IPS-NIHi11 (cell line): ENCODE data around the gene EVL.

ENCODE experiments used
- DNase-seq: peaks from one replicate; pipeline ENCODE4 v3.0.0; 2012; ENCODE audit warnings: mixed read lengths, low spot score

EVL gene

DNA sequence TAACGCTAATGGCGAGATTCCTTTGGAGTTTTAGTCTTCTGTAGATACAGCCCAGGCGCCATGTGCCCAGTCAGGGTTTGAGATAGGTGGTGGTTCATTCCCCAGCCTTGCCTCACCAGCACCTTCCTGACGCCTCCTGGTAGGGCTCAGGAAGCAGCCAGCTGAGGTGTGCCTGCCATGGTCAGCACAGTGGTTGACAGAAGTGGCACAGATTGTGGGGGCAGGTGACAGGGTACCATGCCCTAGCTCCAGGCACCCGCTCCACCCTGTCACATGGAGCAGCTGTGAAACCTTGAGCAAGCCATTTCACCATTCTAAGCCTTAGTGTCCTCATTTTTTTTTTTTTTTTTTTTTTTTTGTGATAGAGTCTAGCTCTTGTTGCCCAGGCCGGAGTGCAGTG is 45.6 kb downstream of the EVL start:
- no peak for DNase-seq

- no peak for DNase-seq
Observed at GRCh38 chr14:100111931-100112704, 46.9 kb downstream of the EVL start.

- DNase-seq: no peak
Observed at GRCh38 chr14:100114109-100114765, 49.0 kb downstream of the EVL start.

DNA sequence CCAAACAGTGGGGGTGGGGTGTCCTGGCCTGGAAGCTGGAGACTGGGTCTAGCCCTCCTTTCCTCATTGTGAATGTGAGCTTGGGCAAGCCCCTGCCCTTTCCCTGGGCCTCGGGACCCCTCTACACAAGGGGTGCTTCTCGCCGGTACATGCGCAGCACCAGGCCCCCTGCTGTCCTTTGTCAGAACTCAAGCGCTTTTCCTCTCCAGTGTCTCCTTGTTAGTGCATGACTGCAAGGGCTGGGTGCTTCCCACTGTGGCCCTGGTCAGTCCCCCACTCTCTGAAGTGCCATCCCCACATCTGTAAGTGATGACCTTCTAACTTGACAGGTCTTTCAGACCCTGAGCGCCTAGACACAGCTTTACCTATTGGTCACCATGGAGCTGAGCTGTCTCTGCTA is 50.0 kb downstream of the EVL start:
- DNase-seq: no peak

DNA sequence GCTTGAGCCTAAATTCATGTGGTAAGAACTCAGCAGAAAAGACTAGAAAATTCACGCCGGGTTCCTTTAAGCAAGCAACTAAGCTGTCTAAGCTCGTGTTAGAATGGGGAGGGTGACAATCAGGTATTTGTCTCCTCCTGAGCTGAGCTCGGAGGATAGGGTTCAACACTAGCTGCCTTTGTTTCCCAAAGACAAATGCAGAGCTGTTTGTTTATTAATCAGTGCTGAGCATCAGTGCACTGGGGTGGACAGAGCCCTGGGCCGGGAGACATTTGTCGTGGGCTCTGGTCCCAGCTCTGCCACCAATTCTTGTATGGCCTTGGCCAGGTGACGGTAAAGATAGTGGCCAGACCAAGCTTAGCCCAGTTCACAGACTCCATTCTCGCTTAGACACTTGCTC is 50.5 kb downstream of the EVL start:
- no peak for DNase-seq

- DNase-seq: no peak
Observed at GRCh38 chr14:100116134-100116533, 50.9 kb downstream of the EVL start.

- no peak for DNase-seq
Observed at GRCh38 chr14:100117026-100117425, 51.8 kb downstream of the EVL start.

- DNase-seq: no peak
Observed at GRCh38 chr14:100117633-100118395, 52.6 kb downstream of the EVL start.

- DNase-seq: no peak
Observed at GRCh38 chr14:100118396-100119011, 53.3 kb downstream of the EVL start.

DNA sequence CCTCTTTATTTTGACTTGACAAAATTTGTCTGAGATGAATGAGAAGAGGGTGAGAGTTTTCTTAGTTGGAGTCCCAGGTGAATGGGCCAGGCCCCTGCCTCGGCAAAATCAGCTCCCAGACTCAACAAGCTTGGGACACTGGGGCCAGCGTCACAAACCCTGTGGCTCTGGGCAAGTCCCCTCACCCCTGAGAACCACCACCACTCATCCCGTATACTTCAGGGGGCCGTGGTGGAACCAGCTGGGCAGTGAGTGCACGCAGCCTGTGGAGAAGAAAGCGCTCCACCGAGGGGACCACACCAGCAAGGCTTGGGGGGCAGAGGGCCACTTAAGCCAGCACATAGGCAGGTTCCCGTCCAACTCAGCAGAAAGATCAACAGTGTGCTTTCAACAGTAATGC is 54.0 kb downstream of the EVL start:
- no peak for DNase-seq

GRCh38 chr14:100120522-100121269 is 55.5 kb downstream of the EVL start:
- DNase-seq: no peak

GRCh38 chr14:100121643-100122480 is 56.6 kb downstream of the EVL start:
- no peak for DNase-seq

- no peak for DNase-seq
Observed at GRCh38 chr14:100122481-100123223, 57.4 kb downstream of the EVL start.

DNA sequence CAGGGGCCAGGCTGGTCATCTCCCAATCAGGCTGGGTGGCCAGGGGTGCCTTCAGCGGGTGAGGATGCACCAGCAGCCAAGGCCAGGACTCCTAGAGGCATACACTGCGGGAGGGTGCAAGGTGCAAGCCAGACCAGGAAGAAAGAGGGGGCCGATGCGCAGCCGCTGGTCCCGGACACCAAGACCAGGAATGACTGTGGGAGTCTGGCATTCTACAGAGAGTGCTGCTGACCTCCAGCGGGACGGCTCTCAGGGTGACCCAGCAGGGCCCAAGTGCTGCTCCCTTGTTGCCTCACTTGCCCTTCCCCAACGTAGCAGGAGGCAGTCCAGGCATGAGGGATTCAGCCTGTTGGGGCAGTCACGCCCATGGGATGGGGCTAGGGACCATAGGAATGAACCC is 58.4 kb downstream of the EVL start:
- DNase-seq: no peak

DNA sequence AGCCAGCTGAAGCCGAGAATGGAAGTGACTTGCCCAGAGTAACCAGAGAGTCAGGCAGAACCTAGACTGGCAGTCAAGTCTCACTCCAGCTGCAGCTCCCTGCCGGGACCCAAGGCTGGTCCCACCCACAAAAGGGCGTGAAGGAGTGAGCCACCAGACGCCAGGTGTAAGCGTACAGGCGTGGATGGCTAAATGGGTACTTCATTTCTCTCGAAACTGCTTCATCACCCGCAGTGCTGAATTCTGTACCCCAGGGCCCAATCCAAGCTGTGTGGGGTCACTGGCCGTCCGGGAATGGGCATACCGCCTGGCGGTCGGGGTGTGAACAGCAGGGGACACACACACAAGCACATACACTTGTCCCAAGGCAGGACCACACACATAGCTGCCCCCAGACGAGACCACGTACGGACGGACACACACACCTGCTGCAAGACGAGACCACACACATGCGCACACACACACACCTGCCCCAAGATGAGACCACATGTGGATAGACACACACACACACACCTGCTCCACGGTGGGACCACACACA is 59.4 kb downstream of the EVL start:
- DNase-seq: no peak

DNA sequence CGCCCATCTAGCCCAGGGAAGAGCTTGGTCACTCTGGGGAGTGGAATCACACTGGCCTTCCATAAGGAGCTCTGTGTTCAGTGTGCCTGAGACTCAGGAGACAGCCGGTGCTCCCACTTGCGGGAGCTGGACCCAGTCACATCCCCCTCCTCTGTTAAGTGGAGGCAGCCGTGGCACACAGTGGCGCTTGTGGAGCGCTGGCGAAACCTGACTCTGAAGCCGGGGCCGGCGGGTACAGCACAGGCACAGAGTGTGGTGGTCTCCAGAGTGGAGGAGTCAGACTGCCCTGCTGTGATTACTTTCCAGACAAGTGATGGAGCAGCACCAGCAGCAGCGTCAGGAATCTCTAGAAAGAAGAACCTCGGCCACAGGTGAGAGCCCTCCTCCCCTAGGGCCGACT is 61.2 kb downstream of the EVL start:
- DNase-seq: no peak

DNA sequence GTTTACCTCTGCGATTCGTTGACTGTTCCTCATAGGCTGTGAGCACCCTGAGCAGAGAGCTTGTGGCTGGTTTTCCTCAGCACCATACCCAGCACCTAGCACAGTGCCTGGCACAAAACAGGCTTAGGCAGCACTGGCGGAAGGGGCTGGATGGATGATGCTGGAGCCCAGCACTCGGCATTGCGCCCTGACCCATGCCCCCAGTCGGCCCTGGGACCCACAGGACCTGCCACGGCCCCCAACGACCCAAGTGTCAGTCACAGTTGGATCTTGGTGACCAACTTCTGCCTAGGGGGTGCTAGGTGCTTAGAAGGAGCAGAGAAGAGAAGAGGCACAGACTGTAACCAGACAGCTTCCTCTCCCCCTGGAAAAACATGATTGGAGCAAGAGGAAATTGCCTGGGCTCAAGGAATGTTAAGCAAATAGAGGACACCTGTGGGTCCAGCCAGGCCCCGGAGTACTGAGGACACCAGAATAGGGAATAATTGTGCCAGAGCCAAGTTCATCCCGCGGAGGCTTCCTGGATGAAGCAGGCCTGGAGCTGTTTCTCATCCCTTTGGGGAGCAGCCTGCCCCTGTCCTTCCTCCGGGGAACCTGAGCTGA is 62.7 kb downstream of the EVL start:
- DNase-seq: no peak

DNA sequence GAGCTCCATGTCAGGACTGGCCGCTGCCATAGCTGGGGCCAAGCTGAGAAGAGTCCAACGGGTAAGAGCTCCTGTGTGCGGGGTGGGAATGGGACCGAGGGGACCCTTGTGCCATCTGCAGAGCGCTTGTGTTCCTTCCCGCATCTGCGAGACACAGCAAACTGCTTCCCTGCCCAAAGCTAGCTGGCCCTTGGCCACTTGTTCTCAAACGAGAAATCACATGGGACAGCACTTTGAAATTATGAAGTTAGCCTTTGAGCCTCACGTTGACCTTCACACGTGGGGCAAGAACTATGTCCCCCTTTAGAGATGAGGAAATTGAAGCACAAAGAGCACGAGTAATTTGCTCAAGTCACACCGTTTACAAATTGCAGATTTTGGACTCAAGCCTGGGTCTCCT is 63.5 kb downstream of the EVL start:
- DNase-seq: no peak

- DNase-seq: no peak
Observed at GRCh38 chr14:100129161-100129589, 64.0 kb downstream of the EVL start.

- no peak for DNase-seq
Observed at GRCh38 chr14:100130521-100130920, 65.3 kb downstream of the EVL start.
